Keratinocyte (primary cell): Measurements from ENCODE around the gene UMAD1. TPM values are rescaled to one million over a fixed set of nuclear protein-coding genes. Genes with fewer than 3 reads are reported as not detected.

Experiments used
- DNase-seq: peaks from one replicate; pipeline ENCODE4 v3.0.0-alpha.2; 2011; ENCODE audit warnings: low read depth, missing footprints, low spot score
- FAIRE-seq: peaks from 2 replicates; lab custom pipeline; 2011; peaks lifted over from hg19 to GRCh38; lab: Jason Lieb, UNC
- H2AFZ ChIP-seq: 2 replicates; pipeline ENCODE4 v1.6.0; 2012; ENCODE audit warnings: low read length, control low read depth, inconsistent platforms; ENCODE audit not compliant: control insufficient read depth
- H3K27ac ChIP-seq: 2 replicates; pipeline ENCODE4 v1.5.1; 2011; ENCODE audit warnings: low read length; ENCODE audit not compliant: control insufficient read depth, insufficient read depth
- H3K27me3 ChIP-seq: 3 replicates; pipeline ENCODE4 v1.6.0; 2011; ENCODE audit warnings: low read length; ENCODE audit not compliant: control insufficient read depth, insufficient read depth; ENCODE audit errors: extremely low read depth
- H3K36me3 ChIP-seq, 2 experiments: 2 replicates in 1 of 2; 3 replicates in 1 of 2; pipeline ENCODE4 v1.5.1; 2011; ENCODE audit warnings: low read length in 2 of 2, mild to moderate bottlenecking in 1 of 2; ENCODE audit not compliant: control insufficient read depth in 2 of 2, insufficient read depth in 2 of 2; ENCODE audit errors: extremely low read depth in 1 of 2
- H3K4me1 ChIP-seq: 3 replicates; pipeline ENCODE4 v1.5.1; 2011; ENCODE audit warnings: low read length; ENCODE audit not compliant: control insufficient read depth, insufficient read depth; ENCODE audit errors: extremely low read depth
- H3K4me2 ChIP-seq: 3 replicates; pipeline ENCODE4 v1.6.0; 2011; ENCODE audit warnings: low read depth, low read length; ENCODE audit not compliant: control insufficient read depth, insufficient read depth; ENCODE audit errors: extremely low read depth
- H3K4me3 ChIP-seq, 3 experiments: fragments of 200-600 bp in 1 of 3; sonication (generic) in 1 of 3; 2 replicates in 2 of 3; 3 replicates in 1 of 3; pipeline ENCODE4 v1.5.1; 2011 to 2016; ENCODE audit warnings: low read length in 3 of 3, mild to moderate bottlenecking in 3 of 3, control low read depth in 2 of 3, inconsistent platforms in 1 of 3, low read depth in 1 of 3, mixed read lengths in 1 of 3, mixed run types in 1 of 3, moderate library complexity in 1 of 3; ENCODE audit not compliant: control insufficient read depth in 2 of 3, insufficient read depth in 2 of 3; ENCODE audit errors: extremely low read depth in 1 of 3
- H3K79me2 ChIP-seq: 2 replicates; pipeline ENCODE4 v1.6.0; 2012; ENCODE audit warnings: low read length; ENCODE audit not compliant: control insufficient read depth, insufficient read depth
- H3K9ac ChIP-seq: 3 replicates; pipeline ENCODE4 v1.6.0; 2011; ENCODE audit warnings: low read length; ENCODE audit not compliant: control insufficient read depth, insufficient read depth; ENCODE audit errors: extremely low read depth
- H3K9me1 ChIP-seq: 3 replicates; pipeline ENCODE4 v1.6.0; 2011; ENCODE audit warnings: low read length; ENCODE audit not compliant: control insufficient read depth, insufficient read depth; ENCODE audit errors: extremely low read depth
- H3K9me3 ChIP-seq: 2 replicates; pipeline ENCODE4 v1.5.1; 2012; ENCODE audit warnings: low read depth, low read length; ENCODE audit not compliant: control insufficient read depth
- H4K20me1 ChIP-seq: 3 replicates; pipeline ENCODE4 v1.6.0; 2011; ENCODE audit warnings: low read length; ENCODE audit not compliant: control insufficient read depth, insufficient read depth; ENCODE audit errors: extremely low read depth
- EZH2 ChIP-seq: IDR thresholded peaks from one replicate; pipeline ENCODE4 v1.6.1; 2012; ENCODE audit warnings: inconsistent platforms, mild to moderate bottlenecking, low read length, moderate library complexity
- dilution Hi-C: fragments of 300-500 bp; cut with MboI; formaldehyde crosslinking; loops from one replicate; pipeline ENCODE4 v1.7.0; 2020; ENCODE audit warnings: low sequenced_read_pairs; ENCODE audit not compliant: extremely low pct_ligation_motif_present
- polyA plus RNA-seq, 5 experiments: library from polyadenylated mRNA; depleted of rRNA in 3 of 5; stranded (reverse) in 3 of 5; stranded (forward) in 1 of 5; unstranded in 1 of 5; fragments of >200 nt; gene quantifications; 1 replicate in 1 of 5; 2 replicates in 3 of 5; 3 replicates in 1 of 5; pipeline versions ENCODE4 v1.2.1 to v1.2.3, GENCODE V29; 2011 to 2012; ENCODE audit warnings: missing spikeins in 2 of 5, low read depth in 1 of 5, low replicate concordance in 1 of 5
- TF ChIP-seq, protein P1 (sequence below), 3 experiments: IDR thresholded peaks in 1 of 3; conservative IDR thresholded peaks in 1 of 3; optimal IDR thresholded peaks in 1 of 3; 2 replicates in 2 of 3; 3 replicates in 1 of 3; pipeline versions ENCODE3 to v1.5.1; 2011; ENCODE audit warnings: low read length in 3 of 3, mild to moderate bottlenecking in 3 of 3, moderate library complexity in 2 of 3, control low read depth in 1 of 3, inconsistent platforms in 1 of 3; ENCODE audit not compliant: insufficient read depth in 2 of 3; ENCODE audit errors: extremely low read depth in 1 of 3

Gene UMAD1
- polyA plus RNA-seq, 1 donor (not counting 4 experiments of a cell fraction or from before 2014, with no cell fraction given), result 18.2 TPM

DNA sequence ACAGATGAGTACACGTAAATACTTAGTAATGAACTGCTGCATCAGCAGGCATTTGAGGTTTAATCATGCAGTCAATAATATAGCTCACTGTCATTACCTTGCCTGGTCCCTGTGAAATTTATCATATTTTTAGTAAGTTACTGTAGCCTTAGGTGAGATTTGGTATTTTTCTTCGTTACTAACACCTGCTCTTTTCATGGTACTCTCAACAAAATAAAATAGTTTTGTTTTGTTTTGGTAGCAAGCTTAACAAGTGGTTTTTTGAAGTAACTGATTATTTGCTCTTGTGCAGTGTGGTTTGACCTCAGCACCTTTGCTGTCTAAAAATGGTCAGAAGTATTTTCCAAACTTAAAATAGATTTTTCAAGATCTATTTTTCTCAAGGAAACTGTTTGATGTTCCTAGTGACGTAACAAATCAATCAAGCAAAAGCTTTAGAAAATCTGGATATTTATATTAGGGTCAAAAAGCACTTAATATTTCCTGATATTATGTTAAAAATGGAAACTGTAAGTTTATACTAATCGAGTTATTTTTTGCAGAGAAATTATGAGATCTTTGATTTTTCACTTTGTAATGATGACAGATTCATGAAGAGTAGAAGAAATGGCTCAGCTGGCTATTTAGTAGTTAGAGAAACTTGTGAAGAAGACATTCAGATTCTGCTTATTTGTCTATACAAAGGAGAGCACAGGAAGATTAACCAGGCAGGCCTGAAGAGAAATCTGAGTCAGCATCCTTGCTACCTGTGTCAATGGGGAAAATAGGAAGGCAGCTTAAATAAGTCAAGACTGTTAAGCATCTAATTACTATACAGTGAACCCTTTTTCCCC lies 98.9 kb downstream of the UMAD1 start:
- H3K36me3 ChIP-seq, result no peaks in the 10 kb centered on the region
- H3K4me3 ChIP-seq, result no peak overlapping the region
- no peak overlapping the region for H3K27ac ChIP-seq
- no peak overlapping the region for H3K4me2 ChIP-seq
- no peak overlapping the region for H3K9ac ChIP-seq
- no peaks in the 10 kb centered on the region for H3K27me3 ChIP-seq
- no peak for DNase-seq
- no peaks in the 10 kb centered on the region for H4K20me1 ChIP-seq
- no peak for FAIRE-seq
- dilution Hi-C loops, result no loop called here
- H2AFZ ChIP-seq, result no peak overlapping the region
- H3K4me1 ChIP-seq, result no peaks in the 10 kb centered on the region
- TF ChIP-seq, protein P1, sequence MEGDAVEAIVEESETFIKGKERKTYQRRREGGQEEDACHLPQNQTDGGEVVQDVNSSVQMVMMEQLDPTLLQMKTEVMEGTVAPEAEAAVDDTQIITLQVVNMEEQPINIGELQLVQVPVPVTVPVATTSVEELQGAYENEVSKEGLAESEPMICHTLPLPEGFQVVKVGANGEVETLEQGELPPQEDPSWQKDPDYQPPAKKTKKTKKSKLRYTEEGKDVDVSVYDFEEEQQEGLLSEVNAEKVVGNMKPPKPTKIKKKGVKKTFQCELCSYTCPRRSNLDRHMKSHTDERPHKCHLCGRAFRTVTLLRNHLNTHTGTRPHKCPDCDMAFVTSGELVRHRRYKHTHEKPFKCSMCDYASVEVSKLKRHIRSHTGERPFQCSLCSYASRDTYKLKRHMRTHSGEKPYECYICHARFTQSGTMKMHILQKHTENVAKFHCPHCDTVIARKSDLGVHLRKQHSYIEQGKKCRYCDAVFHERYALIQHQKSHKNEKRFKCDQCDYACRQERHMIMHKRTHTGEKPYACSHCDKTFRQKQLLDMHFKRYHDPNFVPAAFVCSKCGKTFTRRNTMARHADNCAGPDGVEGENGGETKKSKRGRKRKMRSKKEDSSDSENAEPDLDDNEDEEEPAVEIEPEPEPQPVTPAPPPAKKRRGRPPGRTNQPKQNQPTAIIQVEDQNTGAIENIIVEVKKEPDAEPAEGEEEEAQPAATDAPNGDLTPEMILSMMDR (optimal IDR thresholded peaks at IDR 0.05 in 1 of 3, IDR thresholded peaks at IDR 0.05 in 1 of 3, conservative IDR thresholded peaks at IDR 0.05 in 1 of 3; ENCODE audit: extremely low read depth in 1 of 3, insufficient read depth in 2 of 3, low read length in 3 of 3), result no peak
- no peaks in the 10 kb centered on the region for H3K9me1 ChIP-seq
- no peaks in the 10 kb centered on the region for H3K79me2 ChIP-seq
- H3K9me3 ChIP-seq, result no peaks in the 10 kb centered on the region

GRCh38 chr7:7740037-7740355 lies 99.4 kb downstream of the UMAD1 start:
- no peaks in the 10 kb centered on the region for H3K27me3 ChIP-seq

More at GRCh38 chr7:7740037-7740355, 99.4 kb downstream of the UMAD1 start:
- H3K9ac ChIP-seq, result no peak overlapping the region
- FAIRE-seq, result no peak
- H3K36me3 ChIP-seq, result no peaks in the 10 kb centered on the region
- no peak overlapping the region for H3K4me3 ChIP-seq
- dilution Hi-C loops, result no loop called here
- DNase-seq, result no peak
- H2AFZ ChIP-seq, result no peak overlapping the region
- H3K4me2 ChIP-seq, result no peak overlapping the region
- no peaks in the 10 kb centered on the region for H3K9me1 ChIP-seq
- no peaks in the 10 kb centered on the region for H3K79me2 ChIP-seq
- no peaks in the 10 kb centered on the region for H3K4me1 ChIP-seq
- no peak overlapping the region for H3K27ac ChIP-seq
- no peaks in the 10 kb centered on the region for H3K9me3 ChIP-seq
- TF ChIP-seq, protein P1 (optimal IDR thresholded peaks at IDR 0.05 in 1 of 3, IDR thresholded peaks at IDR 0.05 in 1 of 3, conservative IDR thresholded peaks at IDR 0.05 in 1 of 3; ENCODE audit: extremely low read depth in 1 of 3, insufficient read depth in 2 of 3, low read length in 3 of 3), result no peak
- no peak for TF ChIP-seq EZH2
- H4K20me1 ChIP-seq, result no peaks in the 10 kb centered on the region
